OCI-LY1 (cell line): ENCODE data around the gene SYPL1.

Source experiments
- H2AFZ ChIP-seq: fragments of 200-600 bp; sonication (generic), shearing (Covaris generic); 2 replicates; pipeline ENCODE4 v1.6.0; 2014; ENCODE audit warnings: antibody characterized with exemption, mild to moderate bottlenecking, low read length
- H3F3A ChIP-seq: fragments of 200-600 bp; sonication (generic), shearing (Covaris generic); 2 replicates; pipeline ENCODE4 v1.6.0; 2014; ENCODE audit warnings: mild to moderate bottlenecking, antibody characterized with exemption, low read length, moderate library complexity; ENCODE audit not compliant: insufficient read depth
- H3K27ac ChIP-seq: fragments of 200-600 bp; sonication (generic); 2 replicates; pipeline ENCODE4 v1.5.1; 2014; ENCODE audit warnings: low read length, mixed run types, mild to moderate bottlenecking, low read depth; ENCODE audit not compliant: poor library complexity, severe bottlenecking
- H3K27me3 ChIP-seq: fragments of 200-600 bp; sonication (generic); 2 replicates; pipeline ENCODE4 v1.6.0; 2014; ENCODE audit warnings: antibody characterized with exemption, mild to moderate bottlenecking, low read length, moderate library complexity; ENCODE audit not compliant: insufficient read depth
- H3K36me3 ChIP-seq: fragments of 200-600 bp; sonication (generic); 2 replicates; pipeline ENCODE4 v1.6.1; 2014; ENCODE audit warnings: mild to moderate bottlenecking, antibody characterized with exemption, low read length, moderate library complexity, mixed read lengths; ENCODE audit not compliant: insufficient read depth
- H3K4me1 ChIP-seq: fragments of 200-600 bp; sonication (generic); 2 replicates; pipeline ENCODE4 v1.5.1; 2014; ENCODE audit warnings: mild to moderate bottlenecking, low read length, moderate library complexity; ENCODE audit not compliant: insufficient read depth, severe bottlenecking
- H3K4me2 ChIP-seq: fragments of 200-600 bp; sonication (generic), shearing (Covaris generic); 2 replicates; pipeline ENCODE4 v1.6.1; 2014; ENCODE audit warnings: low read length
- H3K4me3 ChIP-seq: fragments of 200-600 bp; sonication (generic); 2 replicates; pipeline ENCODE4 v1.5.1; 2014; ENCODE audit warnings: low read length, low read depth, mild to moderate bottlenecking, mixed read lengths; ENCODE audit not compliant: poor library complexity, severe bottlenecking
- H3K79me2 ChIP-seq: fragments of 200-600 bp; shearing (Covaris generic); 2 replicates; pipeline ENCODE4 v1.6.1; 2016; ENCODE audit warnings: mixed run types, low read length, mixed read lengths; ENCODE audit not compliant: insufficient read depth
- H3K9ac ChIP-seq: fragments of 200-600 bp; sonication (generic), shearing (Covaris generic); 2 replicates; pipeline ENCODE4 v1.6.1; 2014; ENCODE audit warnings: mild to moderate bottlenecking, low read length, mixed read lengths
- H3K9me2 ChIP-seq: fragments of 200-600 bp; sonication (generic), shearing (Covaris generic); 2 replicates; pipeline ENCODE4 v1.6.1; 2014; ENCODE audit warnings: low read depth, mild to moderate bottlenecking, low read length, mixed read lengths
- H3K9me3 ChIP-seq: fragments of 200-600 bp; shearing (Covaris generic); 2 replicates; pipeline ENCODE4 v1.6.1; 2014; ENCODE audit warnings: low read length, mixed read lengths
- H4K20me1 ChIP-seq: fragments of 200-600 bp; sonication (generic), shearing (Covaris generic); 2 replicates; pipeline ENCODE4 v1.6.0; 2016; ENCODE audit warnings: mild to moderate bottlenecking, low read length; ENCODE audit not compliant: insufficient read depth
- EZH2 ChIP-seq: fragments of 200-600 bp; sonication (generic), shearing (Covaris generic); IDR thresholded peaks from 2 replicates; pipeline ENCODE4 v1.8.0; 2017; ENCODE audit warnings: borderline replicate concordance, mixed run types, mild to moderate bottlenecking, antibody characterized with exemption, low read length, moderate library complexity, mixed read lengths
- TF ChIP-seq, protein P1 (sequence below): fragments of 200-600 bp; sonication (generic), shearing (Covaris generic); IDR thresholded peaks from 2 replicates; pipeline ENCODE4 v1.5.1; 2017; ENCODE audit warnings: mild to moderate bottlenecking, antibody characterized with exemption, low read length, moderate library complexity, mixed read lengths

The SYPL1 gene

DNA sequence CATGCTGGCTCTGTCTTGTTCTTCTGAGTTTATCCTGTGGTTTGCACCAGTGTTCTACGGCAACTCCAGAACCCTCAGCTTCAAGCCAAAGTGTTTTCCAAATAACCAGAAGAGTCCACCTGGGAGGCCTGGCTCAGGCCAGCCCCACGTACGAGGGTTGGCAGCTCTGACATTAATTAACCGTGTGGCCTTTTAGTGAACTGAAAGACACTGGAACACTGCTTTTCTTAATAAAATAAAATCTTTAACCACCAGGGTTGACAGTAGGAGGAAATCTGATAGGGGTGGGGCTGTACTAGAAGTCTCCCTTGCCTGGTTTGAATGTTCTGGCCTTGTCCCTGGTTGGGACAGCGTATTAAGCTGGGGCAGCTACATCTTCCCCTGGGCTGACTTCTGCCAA lies 64.9 kb downstream of the SYPL1 start:
- Histone ChIP-seq H3K9me2 (no peaks in the 10 kb centered on the region), H4K20me1 (no peaks in the 10 kb centered on the region), H3K79me2 (no peaks in the 10 kb centered on the region), H2AFZ (no peak overlapping the region), H3F3A (no peaks in the 10 kb centered on the region), H3K4me1 (peaks cover 27% of the 10 kb centered on the region), H3K36me3 (peaks cover 14% of the 10 kb centered on the region; the same call in 1 of the 2 replicates), H3K4me3 (no peak overlapping the region), H3K9ac (no peak overlapping the region), H3K9me3 (peaks cover 4% of the 10 kb centered on the region), H3K27me3 (no peaks in the 10 kb centered on the region; the same call in 1 of the 2 replicates), H3K27ac (no peak overlapping the region), H3K4me2 (no peak overlapping the region)
- TF ChIP-seq EZH2: no peak
- TF ChIP-seq, protein P1, sequence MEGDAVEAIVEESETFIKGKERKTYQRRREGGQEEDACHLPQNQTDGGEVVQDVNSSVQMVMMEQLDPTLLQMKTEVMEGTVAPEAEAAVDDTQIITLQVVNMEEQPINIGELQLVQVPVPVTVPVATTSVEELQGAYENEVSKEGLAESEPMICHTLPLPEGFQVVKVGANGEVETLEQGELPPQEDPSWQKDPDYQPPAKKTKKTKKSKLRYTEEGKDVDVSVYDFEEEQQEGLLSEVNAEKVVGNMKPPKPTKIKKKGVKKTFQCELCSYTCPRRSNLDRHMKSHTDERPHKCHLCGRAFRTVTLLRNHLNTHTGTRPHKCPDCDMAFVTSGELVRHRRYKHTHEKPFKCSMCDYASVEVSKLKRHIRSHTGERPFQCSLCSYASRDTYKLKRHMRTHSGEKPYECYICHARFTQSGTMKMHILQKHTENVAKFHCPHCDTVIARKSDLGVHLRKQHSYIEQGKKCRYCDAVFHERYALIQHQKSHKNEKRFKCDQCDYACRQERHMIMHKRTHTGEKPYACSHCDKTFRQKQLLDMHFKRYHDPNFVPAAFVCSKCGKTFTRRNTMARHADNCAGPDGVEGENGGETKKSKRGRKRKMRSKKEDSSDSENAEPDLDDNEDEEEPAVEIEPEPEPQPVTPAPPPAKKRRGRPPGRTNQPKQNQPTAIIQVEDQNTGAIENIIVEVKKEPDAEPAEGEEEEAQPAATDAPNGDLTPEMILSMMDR: no peak

DNA sequence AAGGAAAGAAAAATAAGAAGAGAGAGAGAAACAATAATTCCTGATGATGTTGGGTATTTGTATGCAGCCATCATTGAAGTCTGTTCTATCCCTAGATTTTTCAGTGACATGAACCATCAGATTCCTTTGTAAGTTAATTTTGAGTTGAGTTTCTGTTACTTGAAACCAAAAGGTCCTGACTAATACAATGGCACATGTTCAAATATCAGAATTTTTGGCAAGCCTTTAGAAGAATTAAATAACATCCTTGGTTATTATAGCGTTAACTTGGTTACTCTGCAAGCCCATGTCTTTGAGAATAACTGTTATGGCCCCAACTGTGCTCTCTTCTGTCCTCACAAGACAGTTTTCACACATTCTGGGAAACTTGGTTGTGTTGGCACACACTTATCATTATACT lies 66.5 kb downstream of the SYPL1 start:
- no peak for TF ChIP-seq EZH2
- TF ChIP-seq, protein P1: no peak
- no peak overlapping the region for H3K4me3 ChIP-seq
- no peaks in the 10 kb centered on the region for H3K27me3 ChIP-seq

DNA sequence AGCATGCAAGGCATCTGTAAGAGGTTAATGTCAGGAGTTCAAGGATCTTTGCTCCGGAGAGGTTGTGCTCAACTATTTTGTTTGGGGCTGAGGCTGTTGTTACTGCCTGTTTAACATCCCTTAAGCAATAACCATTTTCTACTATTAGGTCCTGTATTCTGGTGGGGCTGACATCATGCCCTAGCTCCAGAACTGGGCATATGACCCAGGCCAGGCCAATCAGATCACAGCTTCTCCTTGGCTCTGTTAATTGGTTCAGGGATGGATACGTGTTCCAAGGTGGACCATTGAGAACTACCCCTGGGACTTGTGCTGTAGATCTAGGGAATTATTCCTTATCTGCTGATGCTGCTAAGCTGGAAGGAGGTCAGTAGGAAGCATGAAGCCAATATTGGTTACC lies 67.0 kb downstream of the SYPL1 start:
- Histone ChIP-seq H3K9me3 (no peaks in the 10 kb centered on the region), H3F3A (no peaks in the 10 kb centered on the region), H3K4me1 (peaks cover 27% of the 10 kb centered on the region), H3K27ac (no peak overlapping the region), H4K20me1 (no peaks in the 10 kb centered on the region), H2AFZ (no peak overlapping the region), H3K79me2 (no peaks in the 10 kb centered on the region), H3K4me3 (no peak overlapping the region), H3K9me2 (no peaks in the 10 kb centered on the region), H3K27me3 (no peaks in the 10 kb centered on the region), H3K36me3 (no peaks in the 10 kb centered on the region), H3K9ac (no peak overlapping the region), H3K4me2 (no peak overlapping the region)
- TF ChIP-seq EZH2: no peak
- TF ChIP-seq, protein P1: no peak

More for the DNA sequence above, 66.5 kb downstream of the SYPL1 start:
- H3K79me2 ChIP-seq: no peaks in the 10 kb centered on the region
- no peak overlapping the region for H3K9ac ChIP-seq
- H3K36me3 ChIP-seq: no peaks in the 10 kb centered on the region; the same call in 1 of the 2 replicates
- H3K9me2 ChIP-seq: no peaks in the 10 kb centered on the region
- H2AFZ ChIP-seq: no peak overlapping the region
- no peak overlapping the region for H3K4me2 ChIP-seq
- H3K4me1 ChIP-seq: peaks cover 29% of the 10 kb centered on the region
- no peaks in the 10 kb centered on the region for H3K9me3 ChIP-seq
- no peak overlapping the region for H3K27ac ChIP-seq
- H4K20me1 ChIP-seq: no peaks in the 10 kb centered on the region
- no peaks in the 10 kb centered on the region for H3F3A ChIP-seq
